H1 (cell line): Measurements from ENCODE around the gene GALNT12.

Experiments
- CTCF ChIP-seq, 3 experiments: IDR thresholded peaks; 1 replicate in 2 of 3; 2 replicates in 1 of 3; pipeline versions ENCODE4 v1.5.1 to v1.6.1; 2011; ENCODE audit warnings: low read length in 3 of 3, mild to moderate bottlenecking in 3 of 3, inconsistent platforms in 2 of 3, low read depth in 1 of 3, moderate library complexity in 1 of 3; ENCODE audit not compliant: insufficient read depth in 1 of 3; ENCODE audit errors: control extremely low read depth in 1 of 3
- EP300 ChIP-seq, 2 experiments: IDR thresholded peaks; 1 replicate in 1 of 2; 2 replicates in 1 of 2; pipeline ENCODE4 v1.6.1; 2011 to 2012; ENCODE audit warnings: low read depth in 2 of 2, low read length in 2 of 2, mild to moderate bottlenecking in 2 of 2, borderline replicate concordance in 1 of 2, inconsistent platforms in 1 of 2, moderate library complexity in 1 of 2

DNA sequence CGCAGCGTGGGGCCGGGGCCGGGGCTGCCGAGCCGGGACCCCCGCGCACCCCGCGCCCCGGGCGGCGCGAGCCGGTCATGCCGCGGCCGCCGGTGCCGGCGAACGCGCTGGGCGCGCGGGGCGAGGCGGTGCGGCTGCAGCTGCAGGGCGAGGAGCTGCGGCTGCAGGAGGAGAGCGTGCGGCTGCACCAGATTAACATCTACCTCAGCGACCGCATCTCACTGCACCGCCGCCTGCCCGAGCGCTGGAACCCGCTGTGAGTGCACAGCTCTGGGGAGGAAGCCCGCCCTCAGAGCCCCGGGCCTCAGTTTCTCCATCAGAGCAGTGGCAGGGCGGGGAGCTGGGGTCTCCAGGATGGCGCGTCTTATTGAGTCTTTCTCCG lies 335 bp downstream of the GALNT12 start:
- TF ChIP-seq EP300 (IDR thresholded peaks at IDR 0.05; ENCODE audit: borderline replicate concordance in 1 of 2, low read depth in 2 of 2, low read length in 2 of 2) = no peak
- no peak for TF ChIP-seq CTCF (IDR thresholded peaks at IDR 0.05; ENCODE audit: control extremely low read depth in 1 of 3, insufficient read depth in 1 of 3, low read depth in 1 of 3, low read length in 3 of 3)
